Hepatocyte (in vitro differentiated cells): Measurements from ENCODE around the gene BTBD19.

Source experiments
- EZH2 ChIP-seq: fragments of 200-600 bp; sonication (generic); IDR thresholded peaks from 2 replicates; pipeline ENCODE4 v1.6.1; 2016; ENCODE audit warnings: antibody characterized with exemption, mild to moderate bottlenecking, borderline replicate concordance
- EZH2phosphoT487 ChIP-seq: fragments of 200-600 bp; sonication (generic); IDR thresholded peaks from one replicate; pipeline ENCODE4 v1.6.1; 2018; ENCODE audit warnings: antibody characterized with exemption, mild to moderate bottlenecking, low read depth, moderate library complexity; ENCODE audit not compliant: unreplicated experiment, severe bottlenecking
- TF ChIP-seq, protein P1 (sequence below): fragments of 200-600 bp; sonication (generic); IDR thresholded peaks from 2 replicates; pipeline ENCODE4 v1.5.1; 2016; ENCODE audit warnings: antibody characterized with exemption, mild to moderate bottlenecking; ENCODE audit not compliant: poor library complexity

DNA sequence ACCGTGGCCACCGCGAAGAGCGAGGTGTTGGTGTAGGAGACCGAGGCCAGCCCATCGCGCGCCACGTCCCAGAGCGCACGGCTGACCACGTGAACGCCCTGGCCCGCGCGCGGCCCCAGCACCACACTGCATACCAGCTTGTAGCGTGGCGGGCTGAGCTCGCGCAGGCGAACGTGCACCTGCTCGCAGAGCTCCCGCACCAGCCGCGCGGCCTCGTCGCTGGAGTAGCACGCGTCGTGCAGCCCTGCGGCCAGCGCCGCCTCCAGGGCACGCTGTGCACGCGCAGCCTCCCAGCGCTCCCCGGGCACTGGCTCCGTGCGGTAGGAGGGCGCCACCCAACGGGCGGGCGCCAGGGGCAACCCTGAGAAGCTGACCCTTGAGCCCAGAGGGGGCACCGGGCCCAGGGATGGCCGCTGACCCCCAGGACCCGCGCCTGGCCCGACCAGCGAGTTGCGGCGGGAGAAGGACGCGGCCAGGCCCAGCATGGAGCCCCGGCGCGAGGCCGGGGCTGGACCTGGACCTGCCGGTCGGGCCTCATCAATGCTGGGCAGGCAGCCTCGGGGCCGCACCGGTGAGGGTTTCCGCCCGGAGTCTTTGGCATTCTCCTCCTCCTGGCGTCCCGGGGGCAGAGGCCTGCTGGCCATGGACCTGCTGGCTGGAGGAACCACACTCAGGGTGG is 2.2 kb upstream of the BTBD19 start:
- TF ChIP-seq, protein P1, sequence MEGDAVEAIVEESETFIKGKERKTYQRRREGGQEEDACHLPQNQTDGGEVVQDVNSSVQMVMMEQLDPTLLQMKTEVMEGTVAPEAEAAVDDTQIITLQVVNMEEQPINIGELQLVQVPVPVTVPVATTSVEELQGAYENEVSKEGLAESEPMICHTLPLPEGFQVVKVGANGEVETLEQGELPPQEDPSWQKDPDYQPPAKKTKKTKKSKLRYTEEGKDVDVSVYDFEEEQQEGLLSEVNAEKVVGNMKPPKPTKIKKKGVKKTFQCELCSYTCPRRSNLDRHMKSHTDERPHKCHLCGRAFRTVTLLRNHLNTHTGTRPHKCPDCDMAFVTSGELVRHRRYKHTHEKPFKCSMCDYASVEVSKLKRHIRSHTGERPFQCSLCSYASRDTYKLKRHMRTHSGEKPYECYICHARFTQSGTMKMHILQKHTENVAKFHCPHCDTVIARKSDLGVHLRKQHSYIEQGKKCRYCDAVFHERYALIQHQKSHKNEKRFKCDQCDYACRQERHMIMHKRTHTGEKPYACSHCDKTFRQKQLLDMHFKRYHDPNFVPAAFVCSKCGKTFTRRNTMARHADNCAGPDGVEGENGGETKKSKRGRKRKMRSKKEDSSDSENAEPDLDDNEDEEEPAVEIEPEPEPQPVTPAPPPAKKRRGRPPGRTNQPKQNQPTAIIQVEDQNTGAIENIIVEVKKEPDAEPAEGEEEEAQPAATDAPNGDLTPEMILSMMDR = no peak
- TF ChIP-seq EZH2phosphoT487 = no peak
- TF ChIP-seq EZH2 = no peak
